Endothelial cell of umbilical vein (primary cell): ENCODE data around the gene FRMD4A. TPM values are rescaled to one million over a fixed set of nuclear protein-coding genes. Genes with fewer than 3 reads are reported as not detected.

Experiments
- BruUV-seq: library from RNA; stranded (reverse); fragments of 400-500 nt; replicated peaks from 2 replicates; lab custom pipeline; 2021; lab: Mats Ljungman, UMichigan
- CTCF ChIA-PET: fragments of 300-600, 350-600 bp; sonication (Branson Sonifier 250); formaldehyde crosslinking; loops from one replicate; lab custom pipeline; 2021; ENCODE audit warnings: antibody characterized with exemption, inconsistent platforms; lab: Charles Lee
- POLR2A ChIA-PET: fragments of 300-600, 350-600 bp; sonication (Branson Sonifier 250); formaldehyde crosslinking; loops from one replicate; lab custom pipeline; 2021; ENCODE audit warnings: antibody characterized with exemption, inconsistent platforms; lab: Charles Lee
- DNase-seq: peaks from one replicate; pipeline ENCODE4 v3.0.0-alpha.2; 2011; ENCODE audit warnings: low read depth, low spot score
- FAIRE-seq: peaks from 2 replicates; lab custom pipeline; 2011; peaks lifted over from hg19 to GRCh38; lab: Jason Lieb, UNC
- H2AFZ ChIP-seq: 2 replicates; pipeline ENCODE4 v1.6.0; 2012; ENCODE audit warnings: low read depth, low read length, control low read depth, inconsistent platforms
- H3K27ac ChIP-seq: 2 replicates; pipeline ENCODE4 v1.5.1; 2011; ENCODE audit warnings: low read depth, mild to moderate bottlenecking, control low read depth, low read length, moderate library complexity; ENCODE audit not compliant: insufficient read depth
- H3K27me3 ChIP-seq, 2 experiments: 2 replicates each; pipeline versions ENCODE4 v1.6.0 to v1.6.1; 2011; ENCODE audit warnings: low read length in 2 of 2, mixed read lengths in 1 of 2; ENCODE audit not compliant: control insufficient read depth in 2 of 2, insufficient read depth in 2 of 2
- H3K36me3 ChIP-seq, 2 experiments: 2 replicates in 1 of 2; 3 replicates in 1 of 2; pipeline ENCODE4 v1.5.1; 2011; ENCODE audit warnings: low read length in 2 of 2, mild to moderate bottlenecking in 1 of 2, moderate library complexity in 1 of 2; ENCODE audit not compliant: control insufficient read depth in 2 of 2, insufficient read depth in 2 of 2; ENCODE audit errors: extremely low read depth in 1 of 2
- H3K4me1 ChIP-seq: 3 replicates; pipeline ENCODE4 v1.5.1; 2011; ENCODE audit warnings: mild to moderate bottlenecking, low read length; ENCODE audit not compliant: control insufficient read depth, insufficient read depth; ENCODE audit errors: extremely low read depth
- H3K4me2 ChIP-seq: 2 replicates; pipeline ENCODE4 v1.6.1; 2011; ENCODE audit warnings: low read length, control low read depth, mixed read lengths; ENCODE audit not compliant: insufficient read depth
- H3K4me3 ChIP-seq, 3 experiments: fragments of 200-600 bp in 1 of 3; sonication (generic), shearing (Covaris generic) in 1 of 3; replicated peaks in 1 of 3; 2 replicates each; pipeline ENCODE4 v1.5.1; 2011 to 2016; ENCODE audit warnings: control low read depth in 3 of 3, low read length in 3 of 3, mild to moderate bottlenecking in 2 of 3, inconsistent platforms in 1 of 3, low read depth in 1 of 3, moderate library complexity in 1 of 3; ENCODE audit not compliant: insufficient read depth in 1 of 3
- H3K79me2 ChIP-seq: 2 replicates; pipeline ENCODE4 v1.6.0; 2012; ENCODE audit warnings: low read length, inconsistent platforms; ENCODE audit not compliant: control insufficient read depth, insufficient read depth
- H3K9ac ChIP-seq: replicated peaks from 2 replicates; pipeline ENCODE3; 2011; ENCODE audit warnings: low read length, control low read depth; ENCODE audit not compliant: insufficient read depth; ENCODE audit errors: extremely low read depth
- H3K9me1 ChIP-seq: replicated peaks from 3 replicates; pipeline ENCODE4 v1.6.0; 2011; ENCODE audit warnings: mild to moderate bottlenecking, low read length; ENCODE audit not compliant: control insufficient read depth, insufficient read depth; ENCODE audit errors: extremely low read depth
- H3K9me3 ChIP-seq: replicated peaks from 2 replicates; pipeline ENCODE4 v1.5.1; 2012; ENCODE audit warnings: low read length, inconsistent platforms; ENCODE audit not compliant: control insufficient read depth, insufficient read depth
- H4K20me1 ChIP-seq: replicated peaks from 2 replicates; pipeline ENCODE3; 2011; ENCODE audit warnings: mild to moderate bottlenecking, low read length; ENCODE audit not compliant: control insufficient read depth, insufficient read depth; ENCODE audit errors: extremely low read depth
- CTCF ChIP-seq, 2 donors: IDR thresholded peaks; 1 replicate in 1 of 2; 2 replicates in 1 of 2; pipeline ENCODE4 v1.5.1; 2011; ENCODE audit warnings: low read length in 2 of 2, mild to moderate bottlenecking in 2 of 2, moderate library complexity in 2 of 2, control low read depth in 1 of 2, inconsistent platforms in 1 of 2, low read depth in 1 of 2; ENCODE audit not compliant: insufficient read depth in 1 of 2; ENCODE audit errors: extremely low read depth in 1 of 2
- EZH2 ChIP-seq: IDR thresholded peaks from 2 replicates; pipeline ENCODE4 v1.6.1; 2012; ENCODE audit warnings: borderline replicate concordance, low read depth, mild to moderate bottlenecking, moderate library complexity, low read length, inconsistent platforms; ENCODE audit not compliant: severe bottlenecking
- FOS ChIP-seq: IDR thresholded peaks from 2 replicates; pipeline ENCODE4 v1.6.1; 2011; ENCODE audit warnings: mild to moderate bottlenecking, low read length, moderate library complexity, borderline replicate concordance; ENCODE audit not compliant: insufficient read depth
- GATA2 ChIP-seq: IDR thresholded peaks from 2 replicates; pipeline ENCODE4 v1.7.0; 2011; ENCODE audit warnings: low read depth, mild to moderate bottlenecking, moderate library complexity, mixed read lengths, low read length; ENCODE audit not compliant: insufficient read length, insufficient read depth
- JUN ChIP-seq: IDR thresholded peaks from 2 replicates; pipeline ENCODE4 v1.6.1; 2011; ENCODE audit warnings: borderline replicate concordance, low read depth; ENCODE audit not compliant: insufficient read length, insufficient read depth
- MAX ChIP-seq: IDR thresholded peaks from 2 replicates; pipeline ENCODE4 v1.6.1; 2011; ENCODE audit not compliant: insufficient read depth, insufficient read length
- MYC ChIP-seq: IDR thresholded peaks from one replicate; pipeline ENCODE4 v1.6.1; 2011; ENCODE audit warnings: mild to moderate bottlenecking, low read depth, low read length
- POLR2A ChIP-seq: IDR thresholded peaks from 2 replicates; pipeline ENCODE4 v1.6.1; 2012; ENCODE audit warnings: low read depth, mild to moderate bottlenecking, control low read depth, low read length
- POLR2AphosphoS5 ChIP-seq: IDR thresholded peaks from 2 replicates; pipeline ENCODE4 v1.6.1; 2012; ENCODE audit warnings: low read depth, mild to moderate bottlenecking, control low read depth, low read length, moderate library complexity; ENCODE audit not compliant: insufficient read depth
- dilution Hi-C: fragments of 300-500 bp; cut with MboI; formaldehyde crosslinking; loops from one replicate; pipeline ENCODE4 v1.15.0; 2019; ENCODE audit warnings: low sequenced_read_pairs; ENCODE audit not compliant: extremely low pct_ligation_motif_present
- intact Hi-C: fragments of 100-400 bp; cut with micrococcal nuclease; formaldehyde crosslinking; loops from one replicate; pipeline ENCODE4 v1.10.0; 2022
- polyA plus RNA-seq, 4 experiments: library from polyadenylated mRNA; depleted of rRNA in 3 of 4; stranded (reverse) in 3 of 4; unstranded in 1 of 4; fragments of >200 nt; gene quantifications; 2 replicates each; pipeline versions ENCODE4 v1.2.1 to v1.2.3, GENCODE V29; 2011 to 2012; ENCODE audit warnings: missing spikeins in 1 of 4
- total RNA-seq: library from RNA; stranded (reverse); gene quantifications from 2 replicates; pipeline ENCODE4 v1.2.3, GENCODE V29; 2021

The FRMD4A gene
- total and polyA plus RNA-seq, 2 donors (not counting 3 experiments of a cell fraction or from before 2014, with no cell fraction given), result 123 to 148 TPM

- H4K20me1 ChIP-seq, result no peaks in the 10 kb centered on the region
- H3K79me2 ChIP-seq, result peaks cover 97% of the 10 kb centered on the region
- no peaks in the 10 kb centered on the region for H3K9me3 ChIP-seq
- peaks cover 3 to 15% of the 10 kb centered on the region in 2 experiments for H3K36me3 ChIP-seq
- TF ChIP-seq POLR2AphosphoS5 (peak; percentile 39), MAX (no peak), FOS (no peak), CTCF (IDR thresholded peaks at IDR 0.05; ENCODE audit: extremely low read depth in 1 of 2, insufficient read depth in 1 of 2, low read depth in 1 of 2, low read length in 2 of 2) (no peak), JUN (peak; percentile 53), MYC (no peak), GATA2 (no peak), POLR2A (no peak), EZH2 (no peak)
- dilution Hi-C loops (no loop called here), intact Hi-C loops (loop anchor here (1.0 kb wide), 1 partner anchor 28 kb away; no protein-coding TSS in a partner anchor)
- H3K4me3 ChIP-seq, result no peak overlapping the region
- ChIA-PET POLR2A (interaction anchor here (0.7 kb wide), 1 partner anchor 16 kb away, joined by 6 read pairs; no protein-coding TSS in a partner anchor), CTCF (interaction anchor here (0.6 to 1.0 kb wide), 3 partner anchors 29 to 242 kb away, joined by 3 read pairs; no protein-coding TSS in a partner anchor)
- H3K27me3 ChIP-seq, result no peaks in the 10 kb centered on the region
- FAIRE-seq (peak; percentile 90), DNase-seq (peak; percentile 73)
- peak overlapping the region; percentile 39 for H3K4me2 ChIP-seq
- H3K9me1 ChIP-seq, result no peaks in the 10 kb centered on the region
- H3K9ac ChIP-seq, result peak overlapping the region; percentile 5
- peaks cover 50% of the 10 kb centered on the region for H3K4me1 ChIP-seq
- peak overlapping the region; percentile 37 for H3K27ac ChIP-seq
- H2AFZ ChIP-seq, result no peak overlapping the region
- no TSS peak for BruUV-seq
Observed at GRCh38 chr10:13853854-13854253, 476.9 kb downstream of the FRMD4A start.
